PC-9 (cell line): Measurements from ENCODE around the gene DPM2. TPM values are rescaled to one million over a fixed set of nuclear protein-coding genes. Genes with fewer than 3 reads are reported as not detected.

Experiments
- BruUV-seq: library from RNA; stranded (reverse); fragments of 400-500 nt; replicated peaks from 2 replicates; lab custom pipeline; 2021; lab: Mats Ljungman, UMichigan
- CTCF ChIA-PET: fragments of 300-600 bp; sonication (Branson Sonifier 250); formaldehyde crosslinking; loops from one replicate; lab custom pipeline; 2022; ENCODE audit warnings: antibody characterized with exemption; lab: Charles Lee
- POLR2A ChIA-PET: fragments of 300-600 bp; sonication (Branson Sonifier 250); formaldehyde crosslinking; loops from one replicate; lab custom pipeline; 2022; ENCODE audit warnings: antibody characterized with exemption; ENCODE audit not compliant: unreplicated experiment; lab: Charles Lee
- DNase-seq, 2 experiments: peaks; one replicate each; pipeline versions ENCODE4 v3.0.0 to v3.0.0-alpha.2; 2015 to 2022; ENCODE audit warnings: mixed read lengths in 1 of 2
- H2AFZ ChIP-seq: fragments of 200-600 bp; sonication (generic); 2 replicates; pipeline ENCODE4 v1.8.1; 2017; ENCODE audit warnings: antibody characterized with exemption
- H3F3A ChIP-seq: fragments of 200-600 bp; sonication (generic); 2 replicates; pipeline ENCODE4 v1.8.1; 2017; ENCODE audit warnings: antibody characterized with exemption, mild to moderate bottlenecking, low read depth; ENCODE audit not compliant: insufficient read depth
- H3K27ac ChIP-seq: fragments of 200-600 bp; sonication (generic); 2 replicates; pipeline ENCODE4 v1.6.1; 2016; ENCODE audit warnings: mixed run types
- H3K27me3 ChIP-seq: fragments of 200-600 bp; sonication (generic); 2 replicates; pipeline ENCODE4 v1.6.1; 2016; ENCODE audit warnings: low read depth, mixed run types; ENCODE audit not compliant: insufficient read depth
- H3K36me3 ChIP-seq: fragments of 200-600 bp; sonication (generic); 2 replicates; pipeline ENCODE4 v1.6.1; 2016; ENCODE audit warnings: low read depth, mixed run types
- H3K4me1 ChIP-seq: fragments of 200-600 bp; sonication (generic); replicated peaks from 2 replicates; pipeline ENCODE4 v1.6.1; 2016; ENCODE audit warnings: mixed run types; ENCODE audit not compliant: insufficient read depth
- H3K4me2 ChIP-seq: fragments of 200-600 bp; sonication (generic); 2 replicates; pipeline ENCODE4 v1.6.1; 2017; ENCODE audit warnings: mixed run types
- H3K4me3 ChIP-seq: fragments of 200-600 bp; sonication (generic); 2 replicates; pipeline ENCODE4 v1.6.1; 2016; ENCODE audit warnings: mixed run types
- H3K79me2 ChIP-seq: fragments of 200-600 bp; sonication (generic); 2 replicates; pipeline ENCODE4 v1.6.1; 2017; ENCODE audit warnings: low read depth, mixed run types
- H3K9me2 ChIP-seq: fragments of 200-600 bp; sonication (generic); 2 replicates; pipeline ENCODE4 v1.8.1; 2017; ENCODE audit warnings: mild to moderate bottlenecking; ENCODE audit not compliant: insufficient read depth
- H3K9me3 ChIP-seq: fragments of 200-600 bp; sonication (generic); 2 replicates; pipeline ENCODE4 v1.8.1; 2016; ENCODE audit warnings: low read depth; ENCODE audit not compliant: insufficient read depth
- H4K20me1 ChIP-seq: fragments of 200-600 bp; sonication (generic); 2 replicates; pipeline ENCODE4 v1.8.1; 2017; ENCODE audit not compliant: insufficient read depth
- EZH2 ChIP-seq: fragments of 200-600 bp; sonication (generic); IDR thresholded peaks from 2 replicates; pipeline ENCODE4 v1.8.0; 2017; ENCODE audit warnings: antibody characterized with exemption, low read depth
- intact Hi-C: fragments of 100-400 bp; cut with micrococcal nuclease; formaldehyde crosslinking; loops from one replicate; pipeline ENCODE4 v1.10.0; 2022; ENCODE audit not compliant: unreplicated experiment
- total RNA-seq: library from RNA; stranded (reverse); gene quantifications from 2 replicates; pipeline ENCODE4 v1.2.3, GENCODE V29; 2021
- TF ChIP-seq, protein P1 (sequence below): fragments of 200-600 bp; sonication (generic); conservative IDR thresholded peaks from 2 replicates; pipeline ENCODE4 v1.6.1; 2017; ENCODE audit warnings: mixed run types, antibody characterized with exemption, mild to moderate bottlenecking, moderate library complexity

DPM2 gene
- total RNA-seq, 1 experiment from 2014 or later = 79.4 TPM

DNA sequence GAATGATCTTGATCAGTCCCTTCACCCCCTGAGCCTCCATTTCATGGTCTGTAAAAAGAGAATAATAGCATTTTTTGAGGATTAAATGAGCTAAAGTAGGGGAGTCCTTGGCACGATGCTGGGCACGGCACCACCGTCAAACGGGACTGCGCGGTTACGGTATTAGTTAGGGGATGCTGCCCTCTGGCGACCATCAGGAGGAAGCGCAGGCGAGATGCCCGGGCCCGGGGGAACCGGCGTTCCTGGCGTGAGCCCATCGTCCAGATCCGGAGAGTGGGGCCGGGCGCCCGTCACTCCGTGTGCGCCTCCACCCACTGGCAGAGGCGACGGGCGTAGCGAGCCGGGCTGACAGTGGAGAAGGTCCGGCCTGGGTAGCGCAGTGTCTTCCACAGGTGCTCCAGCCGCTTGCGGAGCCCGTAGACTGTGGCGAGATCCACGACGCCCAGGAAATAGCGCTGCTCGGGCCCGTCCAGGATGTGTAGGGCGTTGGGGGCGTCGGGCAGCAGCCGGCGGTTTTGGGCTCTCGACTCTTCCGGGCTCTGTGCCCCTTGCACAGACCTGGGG is 16.0 kb downstream of the DPM2 start:
- ChIA-PET POLR2A (interaction anchor here (0.6 to 0.8 kb wide), 2 partner anchors 32 to 190 kb away, joined by 3 to 5 read pairs; no protein-coding TSS in a partner anchor), CTCF (interaction anchor here (0.5 to 1.2 kb wide), 6 partner anchors 52 to 313 kb away, joined by 3 to 4 read pairs (median 3); partner anchors contain the start of genes CDK9 and TOR2A)
- no peaks in the 10 kb centered on the region for H3K9me2 ChIP-seq
- peak overlapping the region; percentile 62 for H3K4me2 ChIP-seq
- peaks cover 56% of the 10 kb centered on the region for H3F3A ChIP-seq
- peaks cover 45% of the 10 kb centered on the region for H3K4me1 ChIP-seq
- no TSS peak for BruUV-seq
- intact Hi-C loops = loop anchor here (1.0 kb wide), 1 partner anchor 331 kb away; no protein-coding TSS in a partner anchor
- H3K36me3 ChIP-seq = no peaks in the 10 kb centered on the region
- H2AFZ ChIP-seq = no peak overlapping the region
- no peak overlapping the region for H3K27ac ChIP-seq
- 0 out of 2 replicates have a peak, but pooled peaks cover 1% of the 10 kb centered on the region for H3K79me2 ChIP-seq
- H3K9me3 ChIP-seq = no peaks in the 10 kb centered on the region
- H3K4me3 ChIP-seq = no peak overlapping the region
- H3K27me3 ChIP-seq = no peaks in the 10 kb centered on the region
- H4K20me1 ChIP-seq = no peaks in the 10 kb centered on the region
- TF ChIP-seq, protein P1, sequence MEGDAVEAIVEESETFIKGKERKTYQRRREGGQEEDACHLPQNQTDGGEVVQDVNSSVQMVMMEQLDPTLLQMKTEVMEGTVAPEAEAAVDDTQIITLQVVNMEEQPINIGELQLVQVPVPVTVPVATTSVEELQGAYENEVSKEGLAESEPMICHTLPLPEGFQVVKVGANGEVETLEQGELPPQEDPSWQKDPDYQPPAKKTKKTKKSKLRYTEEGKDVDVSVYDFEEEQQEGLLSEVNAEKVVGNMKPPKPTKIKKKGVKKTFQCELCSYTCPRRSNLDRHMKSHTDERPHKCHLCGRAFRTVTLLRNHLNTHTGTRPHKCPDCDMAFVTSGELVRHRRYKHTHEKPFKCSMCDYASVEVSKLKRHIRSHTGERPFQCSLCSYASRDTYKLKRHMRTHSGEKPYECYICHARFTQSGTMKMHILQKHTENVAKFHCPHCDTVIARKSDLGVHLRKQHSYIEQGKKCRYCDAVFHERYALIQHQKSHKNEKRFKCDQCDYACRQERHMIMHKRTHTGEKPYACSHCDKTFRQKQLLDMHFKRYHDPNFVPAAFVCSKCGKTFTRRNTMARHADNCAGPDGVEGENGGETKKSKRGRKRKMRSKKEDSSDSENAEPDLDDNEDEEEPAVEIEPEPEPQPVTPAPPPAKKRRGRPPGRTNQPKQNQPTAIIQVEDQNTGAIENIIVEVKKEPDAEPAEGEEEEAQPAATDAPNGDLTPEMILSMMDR = peak; percentile 92
- no peak for TF ChIP-seq EZH2
- DNase-seq = peak in 1 of 2 experiments; percentile 68

GRCh38 chr9:127920794-127921193 is 16.9 kb downstream of the DPM2 start:
- Histone ChIP-seq H3K79me2 (0 out of 2 replicates have a peak, but pooled peaks cover 9% of the 10 kb centered on the region), H3K9me3 (no peaks in the 10 kb centered on the region), H3K27me3 (no peaks in the 10 kb centered on the region), H3K9me2 (no peaks in the 10 kb centered on the region), H3K27ac (peak overlapping the region; percentile 65; the same call in 1 of the 2 replicates), H3K36me3 (no peaks in the 10 kb centered on the region), H3K4me3 (no peak overlapping the region), H2AFZ (no peak overlapping the region), H3F3A (peaks cover 55% of the 10 kb centered on the region), H3K4me2 (no peak overlapping the region), H3K4me1 (peaks cover 51% of the 10 kb centered on the region), H4K20me1 (no peaks in the 10 kb centered on the region)
- TF ChIP-seq, protein P1 = no peak
- TF ChIP-seq EZH2 = no peak
- ChIA-PET CTCF (interaction anchor here (0.7 to 1.2 kb wide), 5 partner anchors 44 to 180 kb away, joined by 3 to 4 read pairs (median 3); partner anchors contain the start of gene CDK9), POLR2A (interaction anchor here (0.8 kb wide), 1 partner anchor 189 kb away, joined by 5 read pairs; no protein-coding TSS in a partner anchor)
- intact Hi-C loops = loop anchor here (1.0 kb wide), 1 partner anchor 330 kb away; no protein-coding TSS in a partner anchor
- no peak for DNase-seq
- no TSS peak for BruUV-seq

DNA sequence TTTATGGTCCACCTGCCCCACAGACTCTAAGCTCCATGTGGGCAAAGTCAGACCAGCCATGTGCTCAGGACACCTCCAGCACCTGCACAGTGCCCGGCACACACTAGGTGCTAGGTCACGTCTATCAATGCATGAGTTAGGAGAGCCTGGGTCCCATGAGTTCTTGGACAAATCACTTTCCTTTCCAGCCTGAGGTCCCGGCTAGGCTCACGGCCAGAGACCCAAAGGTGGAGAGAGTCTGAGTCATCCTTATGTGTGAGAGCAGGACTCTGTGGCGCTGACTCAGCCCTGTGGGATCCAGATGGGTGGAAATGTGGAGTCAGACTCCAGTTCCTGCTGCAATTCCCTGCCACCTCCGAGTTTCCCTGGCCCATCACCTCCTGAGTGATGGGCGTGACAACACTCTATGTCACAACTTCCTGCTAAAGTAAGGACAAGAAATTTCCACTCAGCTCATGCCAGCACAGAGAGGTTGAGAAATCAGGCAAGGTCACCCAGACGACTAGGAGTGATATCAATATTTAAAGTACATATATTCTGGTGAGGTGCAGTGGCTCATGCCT is 18.3 kb downstream of the DPM2 start:
- no peak overlapping the region for H2AFZ ChIP-seq
- TF ChIP-seq, protein P1 = no peak

More for the DNA sequence above, 18.3 kb downstream of the DPM2 start:
- intact Hi-C loops = loop anchor here (1.0 to 5.0 kb wide), 4 partner anchors 49 to 417 kb away; partner anchors contain the start of genes CDK9 and TOR2A
- no TSS peak for BruUV-seq
- Histone ChIP-seq H3K4me3 (no peak overlapping the region), H3K4me2 (peak overlapping the region; percentile 58), H3K79me2 (0 out of 2 replicates have a peak, but pooled peaks cover 9% of the 10 kb centered on the region), H4K20me1 (no peaks in the 10 kb centered on the region), H3F3A (peaks cover 55% of the 10 kb centered on the region), H3K27me3 (no peaks in the 10 kb centered on the region), H3K4me1 (peaks cover 64% of the 10 kb centered on the region), H3K27ac (peak overlapping the region; percentile 97), H3K9me3 (no peaks in the 10 kb centered on the region), H3K9me2 (no peaks in the 10 kb centered on the region), H3K36me3 (no peaks in the 10 kb centered on the region)
- POLR2A ChIA-PET = interaction anchor here (0.5 to 0.7 kb wide), 2 partner anchors 57 to 394 kb away, joined by 3 read pairs; no protein-coding TSS in a partner anchor
- CTCF ChIA-PET = interaction anchor here (0.5 to 1.0 kb wide), 3 partner anchors 49 to 184 kb away, joined by 3 to 4 read pairs (median 3); partner anchors contain the start of gene TOR2A
- peak; percentile 95 to 99 for DNase-seq
